Stimulated activated naive CD8-positive, alpha-beta T cell treated with anti-CD3 and anti-CD28 coated beads, Interleukin-15, Interleukin-2, amounts not matched to agents 100 ng/mL and 50 ng/mL, for 24 hours (primary cell): ENCODE data around the gene ATL1.
"Not testable (repeated sequence)": the region's sequence is repeated elsewhere in the genome, so short reads cannot be mapped to it uniquely, and the experiment has no call there.

Experiments used
- H3K27ac Mint-ChIP-seq: one replicate; pipeline ENCODE4 v1.8.0; 2021; ENCODE audit warnings: mild to moderate bottlenecking, mixed read lengths
- H3K27me3 Mint-ChIP-seq: one replicate; pipeline ENCODE4 v1.8.0; 2021; ENCODE audit warnings: mixed read lengths
- H3K36me3 Mint-ChIP-seq: one replicate; pipeline ENCODE4 v1.8.0; 2021; ENCODE audit warnings: low read depth, mixed read lengths
- H3K4me1 Mint-ChIP-seq: one replicate; pipeline ENCODE4 v1.8.0; 2021; ENCODE audit warnings: low read depth, mixed read lengths
- H3K4me3 Mint-ChIP-seq: one replicate; pipeline ENCODE4 v1.8.0; 2021; ENCODE audit warnings: mild to moderate bottlenecking, mixed read lengths
- H3K9me3 Mint-ChIP-seq: one replicate; pipeline ENCODE4 v1.8.0; 2021; ENCODE audit warnings: mixed read lengths

The ATL1 gene

DNA sequence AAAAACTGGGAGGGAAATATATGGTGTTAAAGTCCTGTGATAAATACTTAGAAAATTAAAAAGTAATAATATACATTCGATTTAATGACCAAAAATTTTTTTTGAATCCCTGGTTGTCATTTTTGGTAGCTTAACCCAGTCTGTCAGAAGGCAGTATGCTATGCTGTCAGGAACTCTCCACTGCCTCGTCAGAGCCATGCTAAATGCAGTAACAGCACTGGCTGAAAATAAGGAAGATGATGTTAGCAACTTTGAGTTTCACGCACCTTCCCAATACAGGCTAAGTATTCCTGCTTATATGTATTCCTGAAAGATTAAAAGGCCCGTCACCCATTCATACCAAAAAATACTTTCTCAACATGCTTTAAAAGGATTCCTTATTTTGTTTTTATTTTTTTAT is 74.0 kb downstream of the ATL1 start:
- Mint-ChIP-seq H3K9me3 (no peaks in the 10 kb centered on the region), H3K27me3 (no peaks in the 10 kb centered on the region), H3K4me3 (no peak overlapping the region), H3K4me1 (no peaks in the 10 kb centered on the region), H3K27ac (no peak overlapping the region), H3K36me3 (peaks cover 4% of the 10 kb centered on the region)

GRCh38 chr14:50635141-50635540 is 75.2 kb downstream of the ATL1 start:
- Mint-ChIP-seq H3K36me3 (peaks cover 11% of the 10 kb centered on the region), H3K27me3 (no peaks in the 10 kb centered on the region), H3K9me3 (no peaks in the 10 kb centered on the region), H3K4me1 (no peaks in the 10 kb centered on the region), H3K4me3 (no peak overlapping the region), H3K27ac (no peak overlapping the region)

DNA sequence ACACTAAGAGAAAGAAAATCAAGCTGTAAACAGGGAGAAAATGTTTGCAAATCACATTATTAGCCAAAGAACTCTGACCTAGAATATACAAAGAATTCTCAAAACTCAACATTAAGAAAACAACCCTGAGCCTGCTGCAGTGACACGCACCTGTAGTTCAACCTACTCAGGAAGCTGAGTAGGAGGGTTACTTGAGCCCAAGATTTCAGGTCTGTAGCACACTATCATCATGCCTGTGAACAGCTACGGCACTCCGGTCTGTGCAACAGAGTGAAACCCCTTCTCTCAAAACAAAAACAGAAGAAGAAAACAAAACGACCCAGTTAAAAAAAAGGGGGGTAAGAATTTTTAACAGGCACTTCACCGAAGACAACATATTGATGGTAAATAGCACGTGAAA is 87.3 kb downstream of the ATL1 start:
- Mint-ChIP-seq H3K27me3 (no peaks in the 10 kb centered on the region), H3K9me3 (no peaks in the 10 kb centered on the region), H3K36me3 (peaks cover 7% of the 10 kb centered on the region), H3K4me1 (peaks cover 3% of the 10 kb centered on the region), H3K27ac (no peak overlapping the region), H3K4me3 (no peak overlapping the region)

- Mint-ChIP-seq H3K4me3 (no peak overlapping the region), H3K27ac (no peak overlapping the region), H3K4me1 (peaks cover 3% of the 10 kb centered on the region), H3K36me3 (peaks cover 12% of the 10 kb centered on the region), H3K27me3 (no peaks in the 10 kb centered on the region), H3K9me3 (no peaks in the 10 kb centered on the region)
Observed at GRCh38 chr14:50647753-50648152, 87.8 kb downstream of the ATL1 start.

DNA sequence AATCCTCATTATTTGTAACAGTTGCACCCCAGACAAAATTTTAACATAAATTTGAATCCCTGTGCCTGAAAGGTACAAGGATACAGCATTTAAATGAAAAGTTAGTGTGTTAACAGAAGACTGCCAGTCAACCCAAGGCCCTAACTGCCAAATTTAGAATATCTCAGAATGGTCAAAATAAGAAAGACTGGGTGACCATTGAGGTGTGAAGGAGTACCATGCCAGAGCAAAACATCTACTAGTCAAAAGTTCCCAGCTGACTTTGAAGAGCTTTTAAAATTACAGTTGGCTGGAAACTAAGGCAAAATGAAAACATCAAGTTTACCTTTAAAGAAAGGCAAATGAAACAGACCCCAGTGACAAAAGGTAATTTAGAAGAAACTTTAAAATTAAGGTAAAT is 89.7 kb downstream of the ATL1 start:
- H3K36me3 Mint-ChIP-seq: peaks cover 10% of the 10 kb centered on the region
- H3K27ac Mint-ChIP-seq: no peak overlapping the region
- H3K9me3 Mint-ChIP-seq: no peaks in the 10 kb centered on the region
- no peaks in the 10 kb centered on the region for H3K27me3 Mint-ChIP-seq
- no peak overlapping the region for H3K4me3 Mint-ChIP-seq
- H3K4me1 Mint-ChIP-seq: peaks cover 3% of the 10 kb centered on the region

DNA sequence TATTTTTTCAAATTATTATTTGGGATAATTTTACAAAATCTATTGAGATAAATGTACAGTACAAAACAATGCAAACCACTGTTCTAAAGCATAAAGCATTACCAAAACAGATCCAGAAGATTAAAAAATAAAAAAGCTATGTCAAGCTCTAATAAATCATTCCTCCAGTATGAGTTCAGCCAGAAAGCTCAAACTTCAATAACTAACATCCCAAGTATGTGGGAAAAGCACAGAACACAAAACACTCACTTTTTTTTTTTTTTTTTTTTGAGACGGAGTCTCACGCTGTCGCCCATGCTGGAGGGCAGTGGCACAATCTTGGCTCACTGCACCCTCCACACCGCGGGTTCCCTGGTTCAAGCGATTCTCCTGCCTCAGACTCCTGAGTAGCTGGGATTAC is 96.8 kb downstream of the ATL1 start:
- Mint-ChIP-seq H3K4me1 (no peaks in the 10 kb centered on the region), H3K9me3 (no peaks in the 10 kb centered on the region), H3K4me3 (no peak overlapping the region), H3K27ac (no peak overlapping the region), H3K27me3 (no peaks in the 10 kb centered on the region), H3K36me3 (peaks cover 18% of the 10 kb centered on the region)

GRCh38 chr14:50657753-50658152 is 97.8 kb downstream of the ATL1 start:
- Mint-ChIP-seq H3K36me3 (peaks cover 16% of the 10 kb centered on the region), H3K4me3 (no peak overlapping the region), H3K4me1 (no peaks in the 10 kb centered on the region), H3K27me3 (no peaks in the 10 kb centered on the region), H3K27ac (no peak overlapping the region), H3K9me3 (no peaks in the 10 kb centered on the region)

- Mint-ChIP-seq H3K4me1 (no peaks in the 10 kb centered on the region), H3K27me3 (no peaks in the 10 kb centered on the region), H3K27ac (no peak overlapping the region), H3K9me3 (no peaks in the 10 kb centered on the region), H3K36me3 (peaks cover 19% of the 10 kb centered on the region), H3K4me3 (no peak overlapping the region)
Observed at GRCh38 chr14:50658203-50658602, 98.3 kb downstream of the ATL1 start.

GRCh38 chr14:50659327-50659974 is 99.5 kb downstream of the ATL1 start:
- no peak overlapping the region for H3K27ac Mint-ChIP-seq

DNA sequence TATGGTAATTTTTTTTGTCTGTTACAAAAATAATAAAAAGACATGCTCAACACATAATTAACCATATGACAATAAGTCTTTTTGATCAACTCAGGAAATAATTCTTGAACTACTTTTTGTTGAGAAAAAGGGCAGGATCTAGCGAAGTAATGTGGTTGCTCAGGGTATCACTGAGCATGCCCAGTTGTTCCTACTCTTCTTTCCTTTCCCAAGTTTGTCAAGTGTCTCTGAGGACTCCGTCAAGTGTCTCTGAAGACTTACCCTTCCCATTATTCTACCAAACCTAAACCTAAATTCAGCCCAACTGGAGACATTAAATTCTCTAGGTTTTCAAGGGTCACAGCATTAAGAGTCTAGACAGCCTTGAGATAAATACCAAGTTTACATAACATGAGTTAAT is 104.6 kb downstream of the ATL1 start:
- not testable (repeated sequence) for H3K27ac Mint-ChIP-seq, H3K4me3 Mint-ChIP-seq
- peaks cover 32% of the 10 kb centered on the region for H3K36me3 Mint-ChIP-seq

More at GRCh38 chr14:50659327-50659974, 99.5 kb downstream of the ATL1 start:
- Mint-ChIP-seq H3K36me3 (peaks cover 27% of the 10 kb centered on the region), H3K4me1 (peaks cover 6% of the 10 kb centered on the region), H3K9me3 (no peaks in the 10 kb centered on the region), H3K27me3 (no peaks in the 10 kb centered on the region), H3K4me3 (no peak overlapping the region)

DNA sequence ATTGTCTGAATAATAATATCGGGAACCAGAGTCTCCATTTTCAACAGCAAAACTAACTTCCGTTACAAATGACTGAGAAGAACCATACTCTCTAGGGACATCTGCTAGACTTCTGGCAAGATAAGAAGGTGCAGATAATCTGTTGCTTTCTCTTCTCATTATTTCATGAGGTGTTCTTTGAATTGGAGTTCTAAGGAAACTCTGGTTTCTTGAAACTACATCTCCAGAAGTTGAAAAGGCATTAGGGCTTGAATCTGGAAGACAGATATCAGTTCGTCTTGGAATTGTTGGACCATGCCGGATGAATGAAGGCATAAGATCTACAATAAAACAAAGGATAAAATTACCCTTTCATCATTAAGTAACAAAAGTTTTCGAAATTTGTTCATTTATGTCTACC is 105.4 kb downstream of the ATL1 start:
- peak overlapping the region; percentile 18 for H3K4me3 Mint-ChIP-seq
- H3K36me3 Mint-ChIP-seq: peaks cover 28% of the 10 kb centered on the region
- not testable (repeated sequence) for H3K27me3 Mint-ChIP-seq, H3K27ac Mint-ChIP-seq, H3K9me3 Mint-ChIP-seq
- peaks cover 26% of the 10 kb centered on the region for H3K4me1 Mint-ChIP-seq

More for the DNA sequence above, 104.6 kb downstream of the ATL1 start:
- peaks cover 26% of the 10 kb centered on the region for H3K4me1 Mint-ChIP-seq
- not testable (repeated sequence) for H3K27me3 Mint-ChIP-seq, H3K9me3 Mint-ChIP-seq

- H3K27me3 Mint-ChIP-seq: no peaks in the 10 kb centered on the region
- H3K4me1 Mint-ChIP-seq: peaks cover 26% of the 10 kb centered on the region
- H3K36me3 Mint-ChIP-seq: peaks cover 19% of the 10 kb centered on the region
- no peak overlapping the region for H3K4me3 Mint-ChIP-seq
- H3K9me3 Mint-ChIP-seq: no peaks in the 10 kb centered on the region
- H3K27ac Mint-ChIP-seq: peak overlapping the region; percentile 82
Observed at GRCh38 chr14:50666772-50667683, 107.1 kb downstream of the ATL1 start.

DNA sequence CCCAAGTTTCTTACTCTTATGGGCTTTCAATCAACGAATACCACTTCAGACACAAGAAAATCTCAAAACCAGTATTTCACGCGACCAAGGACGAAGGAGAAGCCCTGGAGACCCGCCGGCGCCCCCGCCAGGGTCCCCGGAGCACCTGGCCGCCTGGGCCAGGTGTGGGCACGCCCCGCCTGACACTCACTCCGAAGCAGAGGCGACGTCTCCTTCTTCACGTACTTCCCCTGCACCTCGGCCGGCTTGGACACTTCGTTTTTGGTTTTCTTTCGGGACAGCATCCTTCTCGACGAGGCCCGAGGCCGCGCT is 107.7 kb downstream of the ATL1 start:
- H3K27me3 Mint-ChIP-seq: no peaks in the 10 kb centered on the region
- peaks cover 16% of the 10 kb centered on the region for H3K36me3 Mint-ChIP-seq
- no peaks in the 10 kb centered on the region for H3K9me3 Mint-ChIP-seq
- peak overlapping the region; percentile 65 for H3K27ac Mint-ChIP-seq
- peaks cover 26% of the 10 kb centered on the region for H3K4me1 Mint-ChIP-seq
- no peak overlapping the region for H3K4me3 Mint-ChIP-seq

DNA sequence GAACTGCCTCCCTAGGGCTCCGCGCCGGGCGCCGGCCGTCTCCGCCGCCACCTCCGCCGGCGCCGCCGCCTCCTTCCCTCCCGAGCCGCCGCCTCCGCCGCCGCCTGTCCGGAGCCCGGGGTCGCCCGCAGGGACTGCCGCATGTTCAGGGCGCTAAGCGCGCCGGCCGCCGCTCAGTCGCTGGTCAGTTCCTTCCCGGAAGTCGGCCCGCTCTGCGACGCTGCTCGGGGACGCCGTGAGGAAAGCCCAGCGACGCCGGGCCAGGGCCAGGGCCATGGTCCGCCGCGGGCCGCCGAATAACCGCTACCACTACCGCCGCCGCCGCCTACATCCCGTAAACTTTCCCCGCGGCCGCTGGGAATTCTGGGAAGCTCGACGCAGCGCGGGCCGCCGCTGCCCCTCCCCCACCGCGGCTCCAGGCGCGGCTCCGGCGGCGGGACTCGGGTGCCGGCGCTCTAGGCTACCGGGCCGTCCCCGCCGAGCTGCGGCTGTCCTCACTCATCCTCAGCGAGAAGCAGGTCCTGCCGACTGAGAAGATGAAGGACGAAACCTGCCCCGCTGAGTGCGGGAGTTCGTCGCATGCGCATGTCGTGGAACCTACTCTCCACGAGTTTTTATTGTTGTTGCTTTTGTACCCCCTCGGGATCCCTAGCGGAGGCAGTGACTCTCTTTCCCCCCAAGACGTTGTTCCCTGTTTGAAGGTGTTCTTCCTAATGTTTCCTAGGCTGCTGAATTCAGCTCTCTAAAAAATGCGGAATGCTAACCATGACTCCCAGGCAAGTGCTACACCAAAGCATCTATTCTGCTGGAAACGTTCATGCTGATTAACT is 108.3 kb downstream of the ATL1 start, which contains the start of gene SAV1:
TSS of gene SAV1 (minus strand) at position 311 of the 830 bp plus-strand sequence. CDS start 339 bp downstream, outside the sequence.
- Mint-ChIP-seq H3K27ac (peak within 1 kb of the TSS; percentile 65), H3K36me3 (peaks cover 13% of the 10 kb centered on the region), H3K9me3 (no peaks in the 10 kb centered on the region), H3K27me3 (no peaks in the 10 kb centered on the region), H3K4me1 (peaks cover 26% of the 10 kb centered on the region), H3K4me3 (no peak within 1 kb of the TSS)

DNA sequence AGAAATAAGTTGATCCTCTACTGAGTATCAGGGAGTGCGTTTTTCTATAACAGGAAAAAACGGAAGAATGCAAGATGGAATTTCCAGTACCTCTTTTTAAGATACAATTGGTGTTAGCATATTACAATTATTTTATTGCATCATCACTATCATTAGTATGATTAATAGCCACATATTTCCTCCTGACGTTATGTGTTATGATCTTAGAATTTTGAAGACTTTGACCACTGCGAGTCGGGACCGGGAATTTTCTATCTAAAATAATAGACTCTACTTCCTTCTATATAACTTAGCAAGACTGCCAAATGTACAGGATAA is 108.8 kb downstream of the ATL1 start:
- H3K4me1 Mint-ChIP-seq: peaks cover 23% of the 10 kb centered on the region

More for the DNA sequence above, 108.8 kb downstream of the ATL1 start:
- no peak overlapping the region for H3K27ac Mint-ChIP-seq
- H3K36me3 Mint-ChIP-seq: peaks cover 9% of the 10 kb centered on the region
- no peak overlapping the region for H3K4me3 Mint-ChIP-seq
- no peaks in the 10 kb centered on the region for H3K9me3 Mint-ChIP-seq
- H3K27me3 Mint-ChIP-seq: no peaks in the 10 kb centered on the region
